NOMO-1 treated with dmso at 0.1 percent for 144 hours (cell line): ENCODE data around the gene EN1.

Source experiments
- DNase-seq: peaks from one replicate; lab custom pipeline; 2025; ENCODE audit not compliant: unreplicated experiment; lab: John Stamatoyannopoulos, UW

Gene EN1

GRCh38 chr2:118844261-118845004 lies 3.0 kb downstream of the EN1 start:
- DNase-seq, result no peak

- no peak for DNase-seq
Observed at GRCh38 chr2:118843483-118844132, 3.8 kb downstream of the EN1 start.

GRCh38 chr2:118842661-118843482 lies 4.6 kb downstream of the EN1 start:
- DNase-seq, result no peak

- no peak for DNase-seq
Observed at GRCh38 chr2:118841828-118842461, 5.5 kb downstream of the EN1 start.

- no peak for DNase-seq
Observed at GRCh38 chr2:118841450-118841827, 6.0 kb downstream of the EN1 start.

- no peak for DNase-seq
Observed at GRCh38 chr2:118838741-118839455, 8.6 kb downstream of the EN1 start.

GRCh38 chr2:118837621-118838020 lies 9.8 kb downstream of the EN1 start:
- DNase-seq, result no peak

- DNase-seq, result no peak
Observed at GRCh38 chr2:118837067-118837466, 10.4 kb downstream of the EN1 start.

- DNase-seq, result no peak
Observed at GRCh38 chr2:118836411-118836930, 11.0 kb downstream of the EN1 start.

GRCh38 chr2:118835746-118836410 lies 11.6 kb downstream of the EN1 start:
- no peak for DNase-seq

- DNase-seq, result no peak
Observed at GRCh38 chr2:118834901-118835745, 12.3 kb downstream of the EN1 start.

GRCh38 chr2:118834440-118834810 lies 13.0 kb downstream of the EN1 start:
- no peak for DNase-seq

GRCh38 chr2:118833716-118834439 lies 13.6 kb downstream of the EN1 start:
- no peak for DNase-seq

GRCh38 chr2:118832791-118833715 lies 14.4 kb downstream of the EN1 start:
- no peak for DNase-seq

- no peak for DNase-seq
Observed at GRCh38 chr2:118832071-118832790, 15.2 kb downstream of the EN1 start.

GRCh38 chr2:118830881-118831280 lies 16.6 kb downstream of the EN1 start:
- DNase-seq, result no peak

GRCh38 chr2:118830118-118830517 lies 17.3 kb downstream of the EN1 start:
- no peak for DNase-seq
